Prostate gland (tissue), 2 donors: ENCODE data around the gene GUCY2C. TPM values are rescaled to one million over a fixed set of nuclear protein-coding genes. Genes with fewer than 3 reads are reported as not detected.

ENCODE experiments used
- DNase-seq: peaks from one replicate; pipeline ENCODE4 v3.0.0-alpha.2; 2019; ENCODE audit warnings: low spot score
- H3K27ac ChIP-seq, 2 donors: fragments of 200-600 bp; sonication (generic); 2 replicates each; pipeline ENCODE4 v1.5.1; 2017 to 2019
- H3K27me3 ChIP-seq: fragments of 200-600 bp; sonication (generic); replicated peaks from 2 replicates; pipeline ENCODE4 v1.5.1; 2019; ENCODE audit not compliant: insufficient read depth
- H3K36me3 ChIP-seq, 2 donors: fragments of 200-600 bp; sonication (generic); 1 replicate in 1 of 2; 2 replicates in 1 of 2; pipeline versions ENCODE4 v1.5.1 to v1.8.1; 2017 to 2019
- H3K4me1 ChIP-seq: fragments of 200-600 bp; sonication (generic); replicated peaks from 2 replicates; pipeline ENCODE4 v1.5.1; 2019
- H3K4me3 ChIP-seq, 2 donors: fragments of 200-600 bp; sonication (generic); 2 replicates each; pipeline ENCODE4 v1.5.1; 2017 to 2019
- H3K9me3 ChIP-seq: fragments of 200-600 bp; sonication (generic); 2 replicates; pipeline ENCODE4 v1.5.1; 2017
- POLR2A ChIP-seq: fragments of 450-650 bp; IDR thresholded peaks from one replicate; pipeline ENCODE4 v1.6.1; 2016; ENCODE audit warnings: antibody characterized with exemption, mild to moderate bottlenecking
- POLR2AphosphoS5 ChIP-seq: sonication (generic); formaldehyde crosslinking; IDR thresholded peaks from one replicate; pipeline ENCODE4 v1.6.1; 2017; ENCODE audit warnings: antibody characterized with exemption
- WGBS: methylation state at CpG from one replicate; pipeline ENCODE4 v1.1.5; 2018; 5-methylcytosine and 5-hydroxymethylcytosine counted together
- intact Hi-C: fragments of 100-400 bp; cut with DNase I; formaldehyde crosslinking; loops from one replicate; pipeline ENCODE4 v1.14.2; 2022
- total RNA-seq, 2 donors: library from RNA; depleted of rRNA; stranded (reverse); fragments of >200 nt; gene quantifications; one replicate each; pipeline ENCODE4 v1.1.0, GENCODE V29; 2016
- TF ChIP-seq, protein P1 (sequence below), 4 experiments: fragments of 200-600 bp in 2 of 4; fragments of 450-650 bp in 2 of 4; sonication (generic) in 2 of 4; IDR thresholded peaks; 1 replicate in 3 of 4; 2 replicates in 1 of 4; pipeline ENCODE4 v1.5.1; 2016 to 2019; ENCODE audit warnings: antibody characterized with exemption in 4 of 4, mild to moderate bottlenecking in 2 of 4, moderate library complexity in 2 of 4

Gene GUCY2C
- total RNA-seq, 2 donors from 2014 or later: 0.11 TPM; not detected in 1

DNA sequence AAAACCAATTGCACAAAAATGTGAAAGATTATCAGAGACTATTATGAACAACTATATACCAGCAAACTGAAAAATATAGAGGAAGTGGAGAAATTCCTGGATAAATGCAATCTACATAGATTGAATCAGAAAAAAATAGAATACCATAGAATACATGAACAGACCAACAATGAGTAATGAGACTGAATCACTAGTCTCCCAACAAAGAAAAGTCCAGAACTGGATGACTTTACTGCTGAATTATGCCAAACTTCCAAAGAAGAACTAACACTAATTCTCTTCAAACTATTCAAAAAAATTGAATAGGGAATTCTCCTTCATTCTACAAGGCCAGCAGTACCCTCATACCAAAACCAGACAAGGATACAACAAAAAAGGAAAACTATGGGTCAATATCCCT lies 60.6 kb downstream of the GUCY2C start:
- Histone ChIP-seq H3K27me3 (no peaks in the 10 kb centered on the region), H3K9me3 (no peaks in the 10 kb centered on the region), H3K36me3 (no peaks in the 10 kb centered on the region), H3K27ac (no peak overlapping the region), H3K4me3 (no peak overlapping the region), H3K4me1 (no peaks in the 10 kb centered on the region)
- DNase-seq: no peak
- intact Hi-C loops: no loop called here
- TF ChIP-seq POLR2A (no peak), POLR2AphosphoS5 (no peak)
- TF ChIP-seq, protein P1, sequence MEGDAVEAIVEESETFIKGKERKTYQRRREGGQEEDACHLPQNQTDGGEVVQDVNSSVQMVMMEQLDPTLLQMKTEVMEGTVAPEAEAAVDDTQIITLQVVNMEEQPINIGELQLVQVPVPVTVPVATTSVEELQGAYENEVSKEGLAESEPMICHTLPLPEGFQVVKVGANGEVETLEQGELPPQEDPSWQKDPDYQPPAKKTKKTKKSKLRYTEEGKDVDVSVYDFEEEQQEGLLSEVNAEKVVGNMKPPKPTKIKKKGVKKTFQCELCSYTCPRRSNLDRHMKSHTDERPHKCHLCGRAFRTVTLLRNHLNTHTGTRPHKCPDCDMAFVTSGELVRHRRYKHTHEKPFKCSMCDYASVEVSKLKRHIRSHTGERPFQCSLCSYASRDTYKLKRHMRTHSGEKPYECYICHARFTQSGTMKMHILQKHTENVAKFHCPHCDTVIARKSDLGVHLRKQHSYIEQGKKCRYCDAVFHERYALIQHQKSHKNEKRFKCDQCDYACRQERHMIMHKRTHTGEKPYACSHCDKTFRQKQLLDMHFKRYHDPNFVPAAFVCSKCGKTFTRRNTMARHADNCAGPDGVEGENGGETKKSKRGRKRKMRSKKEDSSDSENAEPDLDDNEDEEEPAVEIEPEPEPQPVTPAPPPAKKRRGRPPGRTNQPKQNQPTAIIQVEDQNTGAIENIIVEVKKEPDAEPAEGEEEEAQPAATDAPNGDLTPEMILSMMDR (IDR thresholded peaks at IDR 0.05): no peak

DNA sequence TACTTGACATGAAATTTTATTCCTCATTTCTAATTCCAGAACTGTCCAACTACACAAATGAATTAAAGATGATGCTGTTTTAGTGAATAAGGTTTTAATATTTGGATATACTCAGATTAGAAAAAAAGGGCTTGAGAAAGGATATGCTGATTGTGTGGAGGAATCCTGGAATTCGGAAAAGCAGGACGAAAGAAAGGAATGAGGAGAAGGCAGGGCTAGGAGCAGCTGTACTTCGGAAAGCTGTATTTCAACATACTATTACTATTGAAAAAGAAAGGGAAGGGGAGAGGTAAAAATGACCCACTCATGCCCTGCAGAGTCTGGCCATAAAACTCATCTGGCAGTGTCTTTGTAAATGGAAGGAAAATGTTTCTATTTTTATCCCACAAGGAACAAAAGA lies 65.6 kb downstream of the GUCY2C start:
- Histone ChIP-seq H3K4me1 (no peaks in the 10 kb centered on the region), H3K27me3 (no peaks in the 10 kb centered on the region), H3K9me3 (no peaks in the 10 kb centered on the region), H3K36me3 (no peaks in the 10 kb centered on the region), H3K27ac (no peak overlapping the region), H3K4me3 (no peak overlapping the region)
- intact Hi-C loops: no loop called here
- TF ChIP-seq POLR2A (no peak), POLR2AphosphoS5 (no peak)
- TF ChIP-seq, protein P1 (IDR thresholded peaks at IDR 0.05): no peak
- 44% methylated on average over 3 of the region's 3 CpGs for WGBS
- DNase-seq: no peak

DNA sequence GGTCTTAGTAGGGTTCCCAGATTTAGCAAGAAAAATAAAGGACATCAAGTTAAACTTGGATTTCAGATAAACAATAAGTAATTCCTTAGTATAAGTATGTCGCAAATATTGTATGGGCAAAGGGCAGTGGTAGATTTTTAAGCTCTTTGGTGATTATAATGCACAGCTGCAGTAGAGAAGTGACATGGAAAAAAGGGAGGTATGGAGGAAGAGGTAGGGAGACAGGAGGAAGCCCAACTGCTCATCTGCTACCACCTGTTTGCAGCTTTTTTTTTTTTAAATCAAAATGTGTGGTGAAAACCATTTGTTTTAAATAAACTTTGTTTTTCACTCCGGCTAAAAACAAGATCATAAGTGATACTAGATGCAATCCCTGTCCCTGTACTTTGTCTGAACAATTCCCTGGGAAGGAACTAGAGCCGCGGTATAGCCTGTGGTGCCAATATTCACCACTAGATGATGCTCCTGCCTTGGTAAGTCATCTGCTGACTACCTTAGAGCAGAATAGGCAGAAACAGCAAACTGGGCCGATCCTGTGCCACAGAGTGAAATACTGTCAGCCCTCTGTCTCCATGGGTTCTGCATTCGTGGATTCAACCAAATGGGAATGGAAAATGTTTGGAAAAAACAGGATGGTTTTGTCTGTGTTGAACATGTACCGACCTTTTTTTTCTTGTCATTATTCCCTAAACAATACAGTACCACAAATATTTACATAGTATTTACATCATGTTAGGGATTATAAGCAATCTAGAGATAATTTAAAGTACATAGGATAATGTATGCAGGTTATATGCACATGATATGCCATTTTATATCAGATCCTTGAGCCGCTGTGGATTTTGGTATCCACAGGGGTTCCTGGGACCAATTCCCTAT lies 66.3 kb downstream of the GUCY2C start:
- DNase-seq: peak; percentile 72
- Histone ChIP-seq H3K27me3 (no peaks in the 10 kb centered on the region), H3K4me1 (no peaks in the 10 kb centered on the region), H3K36me3 (no peaks in the 10 kb centered on the region), H3K9me3 (no peaks in the 10 kb centered on the region), H3K4me3 (no peak overlapping the region), H3K27ac (no peak overlapping the region)
- WGBS: 21% methylated on average over 8 of the region's 8 CpGs
- intact Hi-C loops: no loop called here
- TF ChIP-seq, protein P1 (IDR thresholded peaks at IDR 0.05): peak; percentile 68 to 94 (median 84)
- no peak for TF ChIP-seq POLR2A
- TF ChIP-seq POLR2AphosphoS5: peak; percentile 9

DNA sequence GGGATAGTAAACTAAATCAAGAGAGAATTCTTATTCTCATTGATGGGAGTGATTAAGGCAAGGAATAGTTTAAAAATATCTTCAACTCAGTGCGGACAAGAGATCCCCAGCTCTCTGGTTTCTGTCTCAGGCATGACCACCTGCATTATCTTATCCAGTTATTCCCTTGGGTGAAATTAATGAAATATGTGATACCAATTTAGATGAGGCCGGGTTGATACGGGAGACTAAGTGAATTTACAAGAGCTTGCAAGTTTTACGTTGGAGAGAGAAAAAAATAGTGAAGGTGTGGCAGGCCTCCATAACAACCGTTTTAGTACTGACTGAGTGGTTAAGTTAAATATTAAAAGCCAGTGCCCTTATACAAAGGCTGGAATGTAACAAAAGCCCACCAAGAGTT lies 67.6 kb downstream of the GUCY2C start:
- no peak for DNase-seq
- Histone ChIP-seq H3K36me3 (no peaks in the 10 kb centered on the region), H3K4me3 (no peak overlapping the region), H3K27ac (no peak overlapping the region), H3K9me3 (no peaks in the 10 kb centered on the region), H3K27me3 (no peaks in the 10 kb centered on the region), H3K4me1 (no peaks in the 10 kb centered on the region)
- intact Hi-C loops: no loop called here
- TF ChIP-seq POLR2A: no peak
- no peak for TF ChIP-seq POLR2AphosphoS5
- TF ChIP-seq, protein P1 (IDR thresholded peaks at IDR 0.05): no peak
- 62% methylated on average over 5 of the region's 5 CpGs for WGBS

DNA sequence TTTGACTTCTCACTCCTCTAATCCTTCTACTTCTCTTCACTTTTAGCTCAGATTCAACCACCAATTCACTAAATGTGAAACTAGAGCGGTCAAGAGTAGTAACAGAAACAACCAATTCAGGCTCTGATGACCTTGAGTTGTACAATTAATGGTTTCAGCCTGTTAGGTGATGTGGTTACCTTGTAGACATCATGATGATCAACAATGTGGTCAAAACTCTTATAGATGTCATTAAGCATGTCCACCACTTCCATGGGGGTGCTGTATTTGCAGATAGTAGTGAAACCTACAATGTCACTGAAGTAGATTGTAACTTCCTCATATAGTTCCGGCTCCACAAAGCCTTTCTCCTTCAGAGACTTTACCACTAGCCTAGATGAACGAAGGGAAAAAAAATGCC lies 74.6 kb downstream of the GUCY2C start:
- 88% methylated on average over 3 of the region's 3 CpGs for WGBS
- Histone ChIP-seq H3K4me3 (no peak overlapping the region), H3K27ac (no peak overlapping the region), H3K27me3 (no peaks in the 10 kb centered on the region), H3K36me3 (no peaks in the 10 kb centered on the region), H3K4me1 (no peaks in the 10 kb centered on the region), H3K9me3 (no peaks in the 10 kb centered on the region)
- intact Hi-C loops: no loop called here
- TF ChIP-seq POLR2AphosphoS5 (no peak), POLR2A (no peak)
- DNase-seq: no peak
